ENCODE measurements around the gene SLC17A2. TPM values are rescaled to one million over a fixed set of nuclear protein-coding genes. Genes with fewer than 3 reads are reported as not detected.
A peak's percentile ranks its signal among the peaks of the same experiment; 100 is the strongest.

Gene SLC17A2
- total and polyA plus RNA-seq, 7 donors: not detected

- Histone ChIP-seq H3K27me3 (ENCODE audit: insufficient read depth in 3 of 3, low read length in 2 of 3) (no peaks in the 10 kb centered on the region), H3K4me1 (peaks cover 19% of the 10 kb centered on the region), H3K27ac (peak overlapping the region; percentile 81), H3K9me3 (no peaks in the 10 kb centered on the region), H3K4me3 (peak overlapping the region; percentile 73), H3K36me3 (ENCODE audit: insufficient read depth in 1 of 2, low read depth in 1 of 2) (peaks cover 0 to 28% of the 10 kb centered on the region in 2 donors)
- no peak for TF ChIP-seq CTCF (IDR thresholded peaks at IDR 0.05)
- WGBS, 3 donors: 6 to 12% (median 12%) methylated on average over 6 of the region's 6 CpGs
- intact Hi-C loops (cut with DNase I): no loop called here
- DNase-seq: no peak
- peak in 2 of 4 donors; percentile 19 to 38 for ATAC-seq
Measured at GRCh38 chr6:25963426-25964123, 33.1 kb upstream of the SLC17A2 start.

GRCh38 chr6:25962149-25963127 is 31.9 kb upstream of the SLC17A2 start, which contains the start of gene TRIM38:
TRIM38 (plus strand) TSS chr6:25962802; CDS start chr6:25966523, 3,721 bp downstream.
- peak; percentile 77 to 87 (median 80) for ATAC-seq
- WGBS, 3 donors: 1 to 3% (median 2%) methylated on average over 11 of the region's 11 CpGs
- peak in 1 of 2 donors; percentile 27 for DNase-seq
- Histone ChIP-seq H3K4me3 (peak within 1 kb of the TSS; percentile 73), H3K4me1 (peaks cover 9% of the 10 kb centered on the region), H3K36me3 (ENCODE audit: insufficient read depth in 1 of 2, low read depth in 1 of 2) (peaks cover 0 to 25% of the 10 kb centered on the region in 2 donors), H3K27me3 (ENCODE audit: insufficient read depth in 3 of 3, low read length in 2 of 3) (no peaks in the 10 kb centered on the region), H3K9me3 (no peaks in the 10 kb centered on the region), H3K27ac (peak within 1 kb of the TSS; percentile 81)
- intact Hi-C loops (cut with DNase I): no loop called here
- TF ChIP-seq CTCF (IDR thresholded peaks at IDR 0.05): no peak

GRCh38 chr6:25961619-25962148 is 31.2 kb upstream of the SLC17A2 start:
- intact Hi-C loops (cut with DNase I): no loop called here
- Histone ChIP-seq H3K4me3 (peak overlapping the region; percentile 73), H3K36me3 (ENCODE audit: insufficient read depth in 1 of 2, low read depth in 1 of 2) (peaks cover 0 to 18% of the 10 kb centered on the region in 2 donors), H3K4me1 (peaks cover 9% of the 10 kb centered on the region), H3K27me3 (ENCODE audit: insufficient read depth in 3 of 3, low read length in 2 of 3) (no peaks in the 10 kb centered on the region), H3K9me3 (no peaks in the 10 kb centered on the region), H3K27ac (peak overlapping the region; percentile 81)
- TF ChIP-seq CTCF (IDR thresholded peaks at IDR 0.05): no peak
- ATAC-seq (peak in 1 of 4 donors; percentile 18), DNase-seq (no peak)
- 57 to 63% (median 62%) methylated on average over 3 of the region's 3 CpGs for WGBS, 3 donors

GRCh38 chr6:25960734-25961133 is 30.2 kb upstream of the SLC17A2 start:
- Histone ChIP-seq H3K36me3 (ENCODE audit: insufficient read depth in 1 of 2, low read depth in 1 of 2) (peaks cover 0 to 8% of the 10 kb centered on the region in 2 donors), H3K27me3 (ENCODE audit: insufficient read depth in 3 of 3, low read length in 2 of 3) (no peaks in the 10 kb centered on the region), H3K4me1 (peaks cover 9% of the 10 kb centered on the region), H3K27ac (no peak overlapping the region), H3K4me3 (no peak overlapping the region), H3K9me3 (no peaks in the 10 kb centered on the region)
- 84 to 90% (median 87%) methylated on average over 3 of the region's 3 CpGs for WGBS, 3 donors
- intact Hi-C loops (cut with DNase I): no loop called here
- no peak for TF ChIP-seq CTCF (IDR thresholded peaks at IDR 0.05)
- DNase-seq (no peak), ATAC-seq (no peak)

Data from psoas muscle (tissue), 8 donors.